GM18526 (cell line): ENCODE measurements around the gene RASGEF1B.

Source experiments
- POLR2A ChIP-seq: IDR thresholded peaks from 3 replicates; pipeline ENCODE4 v1.6.1; 2011; ENCODE audit not compliant: insufficient read length; ENCODE audit errors: extremely low read depth

Gene RASGEF1B

GRCh38 chr4:81457921-81458520 lies 13.7 kb downstream of the RASGEF1B start:
- no peak for TF ChIP-seq POLR2A

DNA sequence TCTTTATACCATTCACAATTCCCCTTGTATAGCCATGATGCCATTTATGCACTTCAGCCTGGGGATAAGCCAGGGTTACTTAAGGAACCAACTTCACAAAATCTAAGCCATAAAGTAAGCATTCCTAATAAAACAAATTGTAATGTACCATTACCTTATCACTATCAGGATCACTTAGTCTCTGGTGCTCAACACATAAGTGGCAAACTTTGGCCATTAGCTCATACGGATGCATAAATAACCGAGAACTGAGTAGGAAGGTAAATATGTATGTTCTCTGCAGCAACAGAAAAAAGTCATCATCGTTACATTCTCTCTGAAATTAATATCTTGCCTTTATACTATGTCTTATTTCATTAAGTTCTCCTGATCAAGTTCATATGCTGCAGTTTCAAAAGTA lies 14.4 kb downstream of the RASGEF1B start:
- no peak for TF ChIP-seq POLR2A

DNA sequence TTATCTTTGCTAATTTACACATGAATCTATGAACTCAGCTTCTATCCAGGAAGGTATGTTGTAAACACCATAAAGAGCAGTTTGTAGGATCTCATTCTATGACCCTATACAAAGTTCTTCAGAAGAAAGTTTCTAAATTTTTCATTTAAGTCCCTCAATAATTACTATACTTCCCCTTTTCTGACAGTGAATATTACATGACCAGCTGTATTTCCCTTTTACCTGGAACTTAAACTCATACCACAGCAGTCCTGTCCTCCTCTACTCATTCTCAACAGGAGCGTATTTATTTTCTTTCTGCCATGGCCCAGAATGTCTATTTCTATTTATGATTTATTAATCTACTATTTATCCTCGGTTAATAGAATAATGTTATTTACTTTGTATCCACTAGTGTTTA lies 15.8 kb downstream of the RASGEF1B start:
- TF ChIP-seq POLR2A = no peak

DNA sequence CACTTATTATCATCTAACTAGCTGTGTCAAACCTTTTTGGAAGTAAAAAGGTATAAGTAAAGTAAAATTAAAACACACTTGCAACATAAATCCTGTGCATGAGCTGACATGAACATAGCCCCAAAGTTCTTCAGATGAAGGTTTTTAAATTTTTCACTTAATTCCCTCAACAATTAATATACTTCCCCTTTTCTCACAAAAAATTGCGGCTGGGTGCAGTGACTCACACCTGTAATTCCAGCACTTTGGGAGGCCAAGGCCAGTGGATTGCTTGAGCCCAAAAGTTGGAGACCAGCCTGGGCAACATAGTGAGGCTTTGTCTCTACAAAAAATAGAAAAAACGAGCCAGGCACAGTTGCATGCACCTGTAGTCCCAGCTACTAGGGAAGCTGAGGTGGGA lies 16.8 kb downstream of the RASGEF1B start:
- TF ChIP-seq POLR2A = no peak

DNA sequence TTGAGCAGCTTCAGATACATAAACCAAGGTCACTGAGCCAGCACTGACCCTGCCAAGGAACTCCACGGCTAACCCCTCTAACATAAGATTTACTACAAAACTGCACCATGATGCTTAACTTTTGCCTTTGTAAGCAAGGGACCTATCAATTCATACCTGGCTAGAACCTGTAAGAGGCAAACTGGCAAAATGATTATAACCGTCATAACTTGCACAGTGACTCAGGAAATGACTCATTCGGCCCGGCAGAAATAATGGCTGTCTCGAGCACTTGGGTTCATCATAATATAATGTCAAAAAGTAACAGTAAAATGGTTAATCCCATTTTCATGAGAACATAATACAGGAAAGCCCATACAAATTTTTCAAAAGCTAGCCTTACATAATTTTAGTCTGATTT lies 17.2 kb downstream of the RASGEF1B start:
- TF ChIP-seq POLR2A = no peak

- no peak for TF ChIP-seq POLR2A
Measured at GRCh38 chr4:81453024-81453423, 18.7 kb downstream of the RASGEF1B start.

- no peak for TF ChIP-seq POLR2A
Measured at GRCh38 chr4:81452452-81453006, 19.2 kb downstream of the RASGEF1B start.

GRCh38 chr4:81449015-81449414 lies 22.7 kb downstream of the RASGEF1B start:
- TF ChIP-seq POLR2A = no peak

DNA sequence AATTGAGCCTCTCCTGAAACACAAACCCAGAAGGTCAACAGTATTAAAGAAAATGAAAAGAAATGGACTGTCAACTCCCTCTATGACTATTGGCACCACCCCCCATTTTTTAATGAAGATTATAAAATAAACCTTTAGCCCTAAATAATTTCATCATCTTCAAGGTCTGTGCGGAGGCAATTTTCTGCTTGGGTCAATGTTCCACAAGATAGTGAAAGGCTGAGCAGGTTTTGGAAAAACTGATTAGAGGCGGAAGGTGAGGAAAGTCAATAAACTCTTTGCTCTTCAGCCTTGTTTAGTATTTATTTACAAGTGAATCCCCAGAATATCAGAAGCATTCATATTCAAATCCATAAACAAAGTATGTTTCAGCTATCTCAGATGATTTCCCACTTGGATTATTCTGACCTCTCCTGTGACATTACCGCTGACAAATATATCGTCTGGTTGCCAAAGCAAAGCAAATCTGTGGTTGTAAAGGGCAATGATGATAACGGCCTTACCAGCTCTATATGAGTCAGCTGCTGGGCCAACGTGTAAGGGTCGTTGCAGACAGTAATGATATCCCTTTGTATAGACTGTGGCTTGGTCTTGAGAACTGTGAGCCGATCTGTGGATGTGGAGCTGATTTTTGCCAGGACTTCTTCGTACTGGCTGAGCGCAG lies 24.0 kb downstream of the RASGEF1B start:
- TF ChIP-seq POLR2A = no peak

DNA sequence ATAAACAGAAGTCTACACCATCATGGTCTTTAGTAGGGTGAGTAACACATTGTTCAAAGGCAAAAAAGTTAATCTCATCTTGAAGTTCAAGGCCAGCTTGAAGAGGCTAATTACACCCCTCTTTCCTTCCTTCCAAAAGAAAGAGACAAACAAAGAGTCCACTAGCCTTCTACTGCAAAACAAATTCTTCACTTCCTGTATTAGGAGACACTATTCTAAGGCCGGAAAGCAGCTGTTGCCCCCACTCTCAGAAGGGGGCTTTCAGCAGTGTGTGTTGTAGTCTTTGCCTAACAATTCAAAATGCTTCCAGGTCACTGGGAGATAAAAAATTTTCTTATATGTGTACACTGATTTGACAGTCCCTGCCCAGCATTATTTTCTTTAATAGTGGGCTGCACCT lies 25.1 kb downstream of the RASGEF1B start:
- TF ChIP-seq POLR2A = no peak

DNA sequence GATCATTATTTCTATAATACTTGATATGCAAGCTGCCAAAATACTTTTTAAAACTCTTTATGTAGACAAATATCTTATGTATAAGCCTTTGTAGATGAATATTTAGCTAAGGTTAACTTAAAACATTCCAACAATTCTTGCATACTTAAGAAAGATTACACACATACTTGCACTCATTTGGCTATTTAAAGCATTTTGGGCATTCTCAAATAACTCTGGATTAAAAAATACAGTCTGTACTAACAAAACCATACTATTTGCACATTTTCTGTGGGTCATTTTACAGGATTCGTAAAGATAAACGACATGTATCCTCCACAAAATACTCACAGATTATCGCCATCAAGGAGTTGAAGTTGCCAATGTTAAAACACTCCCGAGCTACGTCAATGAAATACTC lies 26.5 kb downstream of the RASGEF1B start:
- no peak for TF ChIP-seq POLR2A

GRCh38 chr4:81442484-81443085 lies 29.1 kb downstream of the RASGEF1B start:
- TF ChIP-seq POLR2A = no peak

- no peak for TF ChIP-seq POLR2A
Measured at GRCh38 chr4:81440949-81441348, 30.8 kb downstream of the RASGEF1B start.

GRCh38 chr4:81436941-81437574 lies 34.6 kb downstream of the RASGEF1B start:
- TF ChIP-seq POLR2A = no peak

GRCh38 chr4:81436096-81436495 lies 35.6 kb downstream of the RASGEF1B start:
- no peak for TF ChIP-seq POLR2A

DNA sequence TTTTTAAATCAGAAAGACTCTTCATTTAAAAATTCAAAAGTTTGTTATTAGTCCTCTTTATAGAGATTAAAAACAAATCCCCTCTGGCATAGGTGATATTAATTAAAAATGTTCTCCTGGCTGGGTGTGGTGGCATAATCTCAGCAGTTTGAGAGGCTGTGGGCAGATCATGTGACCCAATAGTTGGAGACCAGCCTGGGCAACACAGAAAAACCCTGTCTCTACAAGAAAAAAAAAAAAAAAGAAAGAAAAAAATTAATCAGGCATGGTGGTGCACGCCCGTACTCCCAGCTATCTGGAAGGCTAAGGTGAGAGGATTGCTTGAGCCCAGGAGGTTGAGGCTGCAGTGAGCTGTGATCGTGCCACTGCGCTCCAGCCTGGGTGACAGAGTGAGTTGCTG lies 38.9 kb downstream of the RASGEF1B start:
- no peak for TF ChIP-seq POLR2A
